ENCODE results near the gene MZF1.

Gene MZF1

DNA sequence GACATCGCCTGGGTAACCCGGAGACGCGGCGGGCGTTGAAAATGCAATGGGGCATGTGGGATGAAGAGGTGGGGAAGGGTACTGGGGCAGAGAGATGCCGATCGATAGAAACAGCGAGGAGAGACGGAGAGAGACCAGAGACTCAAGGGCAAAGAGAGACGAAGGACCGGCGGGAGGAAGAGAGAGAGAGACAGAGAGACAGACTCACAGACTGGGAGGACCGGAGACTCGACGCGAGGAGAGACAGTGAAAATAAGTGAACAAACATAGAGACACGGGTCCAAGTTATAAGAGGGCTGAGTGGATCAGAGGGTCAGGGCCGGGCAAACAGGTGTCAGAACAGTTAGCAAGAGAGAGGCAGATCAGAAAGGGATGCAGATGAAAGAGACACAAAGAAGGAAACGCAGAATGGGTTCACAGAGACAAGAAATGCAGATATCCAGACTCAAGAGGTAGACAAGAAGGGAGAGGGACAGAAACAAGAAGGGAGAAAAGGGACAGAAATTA is 576 bp upstream of the MZF1 start:
- DNase-seq (ENCODE audit: low spot score), result no peak
- TF ChIP-seq, protein P1, sequence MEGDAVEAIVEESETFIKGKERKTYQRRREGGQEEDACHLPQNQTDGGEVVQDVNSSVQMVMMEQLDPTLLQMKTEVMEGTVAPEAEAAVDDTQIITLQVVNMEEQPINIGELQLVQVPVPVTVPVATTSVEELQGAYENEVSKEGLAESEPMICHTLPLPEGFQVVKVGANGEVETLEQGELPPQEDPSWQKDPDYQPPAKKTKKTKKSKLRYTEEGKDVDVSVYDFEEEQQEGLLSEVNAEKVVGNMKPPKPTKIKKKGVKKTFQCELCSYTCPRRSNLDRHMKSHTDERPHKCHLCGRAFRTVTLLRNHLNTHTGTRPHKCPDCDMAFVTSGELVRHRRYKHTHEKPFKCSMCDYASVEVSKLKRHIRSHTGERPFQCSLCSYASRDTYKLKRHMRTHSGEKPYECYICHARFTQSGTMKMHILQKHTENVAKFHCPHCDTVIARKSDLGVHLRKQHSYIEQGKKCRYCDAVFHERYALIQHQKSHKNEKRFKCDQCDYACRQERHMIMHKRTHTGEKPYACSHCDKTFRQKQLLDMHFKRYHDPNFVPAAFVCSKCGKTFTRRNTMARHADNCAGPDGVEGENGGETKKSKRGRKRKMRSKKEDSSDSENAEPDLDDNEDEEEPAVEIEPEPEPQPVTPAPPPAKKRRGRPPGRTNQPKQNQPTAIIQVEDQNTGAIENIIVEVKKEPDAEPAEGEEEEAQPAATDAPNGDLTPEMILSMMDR (conservative IDR thresholded peaks at IDR 0.05; ENCODE audit: low read depth), result no peak
- ChIA-PET CTCF (no interaction called here), POLR2A (ENCODE audit: low non-redundant PET) (no interaction called here)
- H3K27ac ChIP-seq, result peak overlapping the region; percentile 96

DNA sequence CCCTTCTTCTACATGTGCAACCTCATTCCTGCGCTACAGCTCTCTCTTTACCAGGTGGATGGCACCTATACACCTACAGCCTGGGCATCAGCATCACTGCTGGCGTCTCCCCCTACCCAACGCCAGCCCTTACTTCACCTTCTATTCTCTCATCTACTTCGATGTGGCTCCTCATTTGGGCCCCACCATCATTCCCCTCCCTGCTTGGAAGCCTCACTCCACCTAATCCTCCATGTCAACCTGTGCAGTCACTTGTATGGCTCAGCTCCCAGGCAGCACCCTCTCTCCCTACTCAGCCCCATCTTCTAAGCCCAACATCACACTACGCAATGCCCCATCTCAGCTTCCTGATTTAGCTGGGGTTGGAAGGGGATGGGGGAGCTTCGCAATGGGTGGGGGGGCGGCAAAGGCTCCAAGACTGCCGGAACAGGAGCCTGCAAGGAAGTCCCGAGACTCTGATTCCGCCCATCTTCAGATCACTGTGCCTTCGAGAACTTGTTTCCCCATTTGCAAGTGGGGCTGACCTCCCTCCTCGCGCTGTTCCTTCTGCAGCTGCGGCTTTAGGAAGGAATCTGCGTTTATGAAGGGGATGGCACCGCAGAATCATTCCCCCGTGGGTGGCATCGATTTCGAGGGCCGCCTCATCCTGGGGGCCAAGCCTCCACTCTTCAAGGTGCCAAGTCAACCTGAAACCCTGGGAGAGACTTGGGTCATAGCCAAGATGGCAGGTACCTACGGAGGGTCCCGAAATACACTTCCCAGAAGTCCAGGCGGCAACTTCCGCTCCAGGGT is 913 bp downstream of the MZF1 start:
- H3K27ac ChIP-seq, result peak overlapping the region; percentile 96
- TF ChIP-seq, protein P1 (conservative IDR thresholded peaks at IDR 0.05; ENCODE audit: low read depth), result no peak
- ChIA-PET POLR2A (ENCODE audit: low non-redundant PET) (interaction anchor here (0.5 kb wide), 1 partner anchor 19 kb away, joined by 3 read pairs; no protein-coding TSS in a partner anchor), CTCF (interaction anchor here (0.5 to 0.6 kb wide), 2 partner anchors 10 to 52 kb away, joined by 3 read pairs; no protein-coding TSS in a partner anchor)
- no peak for DNase-seq (ENCODE audit: low spot score)

DNA sequence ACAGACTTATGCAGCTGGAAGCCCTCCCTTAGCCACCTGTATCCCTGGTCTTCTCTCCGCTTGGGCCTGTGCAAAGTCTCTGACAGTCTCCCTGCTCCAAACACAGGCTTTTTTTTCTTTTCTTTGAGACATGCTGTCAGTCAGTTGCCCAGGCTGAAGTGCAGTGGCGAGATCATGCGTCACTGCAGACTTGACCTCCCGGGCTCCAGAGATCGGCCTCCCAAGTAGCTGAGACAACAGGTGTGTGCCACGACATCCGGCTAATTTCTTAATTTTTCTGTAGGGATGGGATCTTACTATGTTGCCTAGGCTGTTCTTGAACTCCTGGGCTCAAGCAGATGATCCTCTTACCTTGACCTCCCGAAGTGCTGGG is 1.6 kb downstream of the MZF1 start:
- ChIA-PET CTCF (no interaction called here), POLR2A (ENCODE audit: low non-redundant PET) (no interaction called here)
- DNase-seq (ENCODE audit: low spot score), result no peak
- TF ChIP-seq, protein P1 (conservative IDR thresholded peaks at IDR 0.05; ENCODE audit: low read depth), result no peak
- H3K27ac ChIP-seq, result peak overlapping the region; percentile 96

DNA sequence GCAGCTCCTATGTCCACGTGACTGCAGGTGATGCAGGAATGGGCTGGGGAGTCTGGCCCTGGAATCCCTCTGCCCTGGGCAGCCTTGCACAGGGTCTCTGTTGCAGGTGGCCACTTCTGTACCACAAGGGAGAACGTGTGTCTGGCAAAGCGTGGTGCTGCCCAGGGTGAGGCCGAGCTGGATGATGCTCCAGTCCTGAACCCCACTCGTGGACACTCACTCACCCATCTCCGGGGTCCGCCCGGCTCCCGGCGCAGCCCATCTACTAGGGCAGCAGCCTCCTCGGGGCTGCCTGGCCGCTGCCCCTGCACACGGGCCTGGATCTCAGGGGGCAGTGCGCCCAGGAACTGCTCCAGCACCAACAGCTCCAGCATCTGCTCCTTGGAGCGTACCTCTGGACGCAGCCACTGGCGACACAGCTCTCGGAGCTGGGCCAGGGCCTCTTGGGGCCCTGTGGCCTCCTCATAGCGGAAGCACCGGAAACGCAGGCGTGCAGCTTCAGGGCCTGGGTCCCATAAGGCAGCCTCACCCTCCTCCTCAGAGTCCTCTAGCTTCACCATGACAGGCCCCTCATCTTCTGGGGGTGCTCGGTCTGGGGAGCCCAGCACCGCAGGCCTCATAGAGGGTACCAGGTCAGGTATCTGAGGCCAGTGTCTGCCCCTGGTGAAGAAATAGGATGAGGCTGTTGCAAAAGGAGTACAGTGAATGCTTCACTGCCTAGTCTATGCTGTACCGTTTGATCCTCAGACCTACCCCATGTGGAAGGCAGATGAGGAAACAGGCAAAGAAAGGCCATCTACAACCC is 2.2 kb downstream of the MZF1 start:
- peak overlapping the region; percentile 96 for H3K27ac ChIP-seq
- ChIA-PET POLR2A (ENCODE audit: low non-redundant PET) (no interaction called here), CTCF (no interaction called here)
- no peak for DNase-seq (ENCODE audit: low spot score)
- TF ChIP-seq, protein P1 (conservative IDR thresholded peaks at IDR 0.05; ENCODE audit: low read depth), result no peak

DNA sequence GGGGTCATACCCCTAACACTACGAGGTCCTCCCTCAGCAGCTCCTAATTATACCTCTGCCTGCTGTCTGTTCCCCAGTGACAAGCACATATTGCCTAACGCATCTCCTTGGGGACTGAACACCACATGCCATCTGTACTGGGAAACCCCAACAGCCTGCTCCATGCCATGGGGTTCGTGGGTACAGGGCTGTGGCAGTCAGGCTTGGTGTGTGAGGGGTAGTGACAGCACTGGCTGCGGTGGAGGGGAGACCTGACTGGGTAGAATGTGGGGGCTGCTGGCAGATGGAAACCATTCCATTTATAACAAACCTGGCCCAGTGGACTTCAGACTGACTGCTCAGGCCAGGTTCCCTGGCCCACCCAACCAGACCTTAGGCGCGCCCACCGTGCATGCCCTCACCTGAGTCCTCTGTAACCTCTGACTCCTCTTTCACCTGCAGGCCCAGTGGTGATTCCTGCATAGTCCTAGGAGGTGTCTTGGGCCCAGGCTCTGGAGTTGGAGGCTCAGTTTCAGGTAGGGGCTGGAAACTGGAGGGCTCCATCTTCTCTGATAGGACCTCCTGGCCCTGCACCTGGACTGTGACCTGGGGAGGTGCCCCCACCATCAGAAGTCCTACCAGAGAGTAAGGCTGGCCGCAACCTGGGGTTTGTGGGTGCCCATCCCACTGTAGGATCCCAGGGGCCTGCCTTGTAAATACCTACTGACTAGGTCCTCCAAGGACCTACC is 3.0 kb downstream of the MZF1 start:
- POLR2A ChIA-PET (ENCODE audit: low non-redundant PET), result no interaction called here
- peak overlapping the region; percentile 21; the same call in 1 of the 2 replicates for H3K27ac ChIP-seq
- CTCF ChIA-PET, result no interaction called here
- no peak for DNase-seq (ENCODE audit: low spot score)
- TF ChIP-seq, protein P1 (conservative IDR thresholded peaks at IDR 0.05; ENCODE audit: low read depth), result no peak
